HG02938 (cell line): ENCODE results near the gene NEDD4L.

Source experiments
- ATAC-seq: cut with Tn5 transposase; IDR thresholded peaks from one replicate; pipeline ENCODE4 v1.9.1; 2021; ENCODE audit warnings: mild to moderate bottlenecking, moderate library complexity; ENCODE audit not compliant: unreplicated experiment

NEDD4L gene

DNA sequence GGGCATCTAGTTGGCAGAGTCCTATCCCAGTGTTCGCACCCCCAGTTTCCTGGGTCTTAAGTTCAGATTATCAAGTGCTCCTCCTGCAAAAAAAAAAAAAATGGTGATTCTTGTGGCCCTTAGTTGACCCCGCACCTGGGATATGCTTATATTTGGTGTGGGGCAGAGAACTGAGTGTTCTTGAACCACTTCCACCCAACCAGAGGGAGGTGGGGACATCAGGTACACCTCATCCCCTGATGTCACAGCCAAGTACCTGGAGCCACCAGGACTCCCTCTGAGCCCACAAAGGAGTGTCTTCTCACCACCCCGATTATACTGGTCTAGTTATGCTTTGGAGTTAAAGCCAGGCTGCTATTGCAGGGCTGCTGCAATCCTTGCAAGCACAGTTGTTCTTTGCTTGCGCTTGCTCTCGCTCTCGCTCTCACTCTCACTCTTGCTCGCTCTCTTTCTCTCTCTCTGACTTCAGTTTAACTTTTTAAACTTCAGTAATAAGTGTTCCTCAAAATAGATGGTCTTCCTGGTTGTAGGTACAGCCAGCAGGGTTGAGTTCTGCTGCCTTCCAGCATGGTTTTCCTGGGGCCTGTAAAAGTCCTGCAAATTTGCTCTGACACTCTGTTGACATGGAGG is 265.7 kb downstream of the NEDD4L start:
- no peak for ATAC-seq

DNA sequence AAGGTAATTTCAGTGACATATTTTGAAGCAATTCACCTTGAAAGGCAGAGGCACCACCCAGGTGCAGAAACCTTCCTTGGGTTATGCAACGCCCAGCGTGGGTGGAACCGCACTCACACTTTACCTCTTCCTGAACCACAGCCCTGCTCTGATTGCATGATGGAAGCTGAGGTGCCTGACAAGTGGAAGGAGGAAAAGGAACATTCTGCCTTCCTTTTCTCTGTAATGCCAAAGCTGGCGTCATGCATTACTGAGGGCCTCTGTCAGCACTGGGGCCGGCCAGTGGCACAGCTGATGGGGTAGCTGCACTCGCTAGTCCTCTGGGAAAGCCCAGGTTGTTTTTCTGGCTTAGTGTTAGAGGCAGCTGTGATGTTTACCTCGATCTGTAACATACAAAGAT is 266.5 kb downstream of the NEDD4L start:
- ATAC-seq: no peak

DNA sequence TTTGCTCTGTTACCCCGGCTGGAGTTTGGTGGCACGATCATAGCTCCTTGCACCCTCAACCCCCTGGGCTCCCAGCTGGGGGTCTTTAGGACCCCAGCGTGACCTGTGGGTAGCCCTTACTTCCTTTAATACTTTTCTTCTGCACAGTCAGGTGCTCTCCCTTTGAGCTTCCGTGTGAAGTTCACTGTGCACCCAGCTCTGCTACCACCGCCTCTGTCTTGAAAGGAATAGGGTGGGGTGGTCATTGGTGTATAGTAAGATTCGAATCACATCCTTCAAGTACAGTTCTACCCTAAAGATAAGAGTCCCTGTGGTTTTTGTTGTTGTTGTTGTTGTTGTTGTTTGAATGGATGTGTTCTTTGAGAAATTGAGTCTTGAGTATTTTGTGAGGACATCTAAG is 267.4 kb downstream of the NEDD4L start:
- no peak for ATAC-seq

DNA sequence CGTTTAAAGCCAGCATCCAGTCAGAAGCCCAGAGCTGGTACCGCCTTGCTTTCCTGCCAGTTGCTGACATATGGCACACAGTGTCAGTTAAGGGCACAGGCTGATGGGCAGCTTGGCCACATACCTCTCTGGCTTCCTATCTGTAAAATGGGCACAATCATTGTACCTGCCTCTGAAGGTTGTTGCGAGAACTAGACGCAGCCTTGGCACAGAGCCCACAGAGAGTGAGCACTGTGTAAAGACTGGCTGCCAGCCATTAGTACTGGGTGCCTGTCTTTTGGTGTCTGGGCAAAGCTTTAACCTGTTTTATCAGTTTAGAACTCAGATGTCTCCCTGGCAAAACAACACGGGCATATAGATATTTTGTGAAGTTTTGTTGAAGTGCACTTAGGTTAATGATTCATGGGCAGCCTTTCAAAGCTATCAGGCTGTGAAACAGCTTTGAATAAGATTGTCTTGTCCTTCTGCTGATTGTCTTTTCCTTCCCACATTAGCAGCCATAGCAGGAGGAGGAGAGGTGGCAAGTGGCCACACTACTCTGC is 269.5 kb downstream of the NEDD4L start:
- ATAC-seq: no peak

DNA sequence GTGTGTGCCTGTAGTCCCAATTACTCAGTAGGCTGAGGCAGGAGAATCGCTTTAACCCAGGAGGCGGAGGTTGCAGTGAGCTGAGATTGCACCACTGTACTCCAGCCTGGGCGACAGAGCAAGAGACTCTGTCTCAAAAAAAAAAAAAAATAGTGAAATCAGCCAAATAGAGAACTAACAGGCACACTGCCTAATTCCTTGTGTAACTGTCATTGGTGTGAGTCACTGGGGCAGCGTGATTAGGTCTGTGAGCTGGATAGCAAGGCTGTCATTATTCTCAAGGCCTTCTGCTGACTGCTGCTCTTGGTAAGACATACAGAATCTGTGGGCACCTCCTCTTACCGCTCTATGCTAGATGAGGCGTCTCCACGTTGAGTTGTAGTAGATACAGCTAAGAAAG is 270.3 kb downstream of the NEDD4L start:
- no peak for ATAC-seq

DNA sequence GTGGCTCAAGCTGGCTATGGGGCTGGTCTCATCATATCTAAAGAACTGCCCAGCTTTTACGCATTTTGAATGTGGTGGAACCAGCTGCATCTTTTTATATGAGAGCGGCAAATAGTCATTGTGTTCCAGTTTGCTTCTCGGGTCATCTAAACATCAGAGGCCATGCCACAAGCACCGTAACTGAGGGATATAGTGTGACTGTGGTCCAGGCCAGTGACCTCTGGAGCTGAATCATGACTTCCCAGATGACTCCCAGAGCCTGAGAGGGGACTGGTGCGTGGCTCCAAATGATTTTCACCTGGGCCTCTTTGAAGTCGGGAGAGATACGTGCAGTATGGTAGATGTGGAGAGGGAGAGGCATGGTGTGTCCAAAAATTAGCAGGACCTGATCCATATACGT is 271.0 kb downstream of the NEDD4L start:
- ATAC-seq: no peak

DNA sequence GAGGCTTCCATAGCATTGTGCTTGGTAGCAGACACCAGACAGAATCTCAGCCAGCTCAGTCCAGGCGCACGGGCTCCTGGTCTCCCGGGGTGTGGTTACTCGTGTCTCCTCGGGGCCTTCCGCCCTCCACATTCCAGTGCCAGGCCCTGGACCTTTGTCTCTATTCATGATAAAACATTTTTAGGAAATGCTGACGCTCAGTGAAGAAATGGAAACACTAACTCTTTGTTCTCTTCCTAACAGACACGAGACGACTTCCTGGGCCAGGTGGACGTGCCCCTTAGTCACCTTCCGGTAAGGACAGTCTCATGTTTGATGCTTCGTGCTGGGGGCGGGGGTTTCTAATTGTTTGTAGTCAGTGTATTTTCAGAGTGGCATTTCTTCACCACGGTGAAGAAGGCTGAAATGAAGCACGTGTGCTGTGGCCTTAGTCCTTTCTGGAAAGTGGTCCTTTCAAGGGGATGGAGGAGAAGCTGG is 271.8 kb downstream of the NEDD4L start:
- no peak for ATAC-seq

DNA sequence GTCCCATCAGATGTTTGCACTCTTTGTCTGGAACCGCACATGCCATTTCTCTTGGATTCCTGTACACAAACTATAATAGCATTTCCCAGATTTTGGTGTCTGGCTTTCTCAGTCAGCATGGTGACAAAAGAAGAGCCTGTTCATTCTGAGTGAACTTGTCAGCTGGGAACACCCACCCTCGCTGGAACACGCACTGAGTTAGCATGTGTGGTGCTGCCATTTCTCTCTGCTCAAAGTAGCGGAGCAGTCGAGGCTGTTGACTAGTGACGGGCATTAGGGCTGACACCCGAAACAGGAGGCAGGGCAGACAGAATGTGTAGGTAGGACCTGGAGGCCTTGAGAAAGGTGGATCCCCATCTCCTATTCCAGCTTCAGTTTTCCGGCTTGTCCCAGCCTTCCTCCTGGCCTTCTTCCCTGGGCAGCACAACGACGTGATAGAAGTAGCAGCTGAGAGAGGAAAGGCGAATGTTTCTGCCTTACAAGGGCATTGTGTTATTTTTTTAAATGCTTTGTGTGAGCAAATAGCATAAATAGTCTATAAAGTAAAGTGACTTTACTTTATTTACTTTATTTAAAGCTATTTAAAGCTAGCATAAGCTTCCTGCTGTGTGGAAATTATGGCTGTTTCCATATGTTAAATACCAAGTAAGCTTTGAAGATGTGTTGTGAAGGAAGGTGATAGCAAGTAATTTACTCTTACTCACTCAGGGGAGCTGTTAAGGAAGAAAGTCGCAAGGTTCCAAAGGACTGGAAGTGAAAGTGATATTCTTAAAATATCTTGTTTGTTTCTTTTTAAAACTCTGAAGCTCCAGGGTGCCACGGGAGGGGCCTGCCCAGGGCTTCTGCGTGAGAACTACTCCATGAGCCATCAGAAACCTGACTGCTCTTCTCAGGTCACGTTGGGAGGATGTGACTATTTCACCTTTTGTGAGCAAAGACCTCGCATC is 272.6 kb downstream of the NEDD4L start:
- ATAC-seq: no peak

DNA sequence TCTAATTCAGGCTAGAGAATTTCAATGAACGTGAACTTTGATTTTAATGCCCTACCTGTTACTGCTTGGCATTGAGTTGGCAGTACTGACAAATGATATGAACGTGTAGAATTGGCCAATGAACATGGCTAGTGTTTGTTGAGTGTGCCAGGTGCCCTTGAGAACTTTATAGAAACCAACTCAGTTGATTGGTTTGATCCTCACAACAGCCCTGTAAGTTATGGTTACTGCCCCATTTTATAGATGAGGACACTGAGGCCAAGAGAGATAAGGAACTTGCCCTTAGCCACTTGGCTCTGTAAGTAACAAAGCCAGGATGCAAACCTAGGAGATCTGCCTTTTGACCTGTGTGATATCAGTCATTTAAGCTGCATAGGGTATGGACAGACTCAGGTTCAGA is 275.7 kb downstream of the NEDD4L start:
- no peak for ATAC-seq

DNA sequence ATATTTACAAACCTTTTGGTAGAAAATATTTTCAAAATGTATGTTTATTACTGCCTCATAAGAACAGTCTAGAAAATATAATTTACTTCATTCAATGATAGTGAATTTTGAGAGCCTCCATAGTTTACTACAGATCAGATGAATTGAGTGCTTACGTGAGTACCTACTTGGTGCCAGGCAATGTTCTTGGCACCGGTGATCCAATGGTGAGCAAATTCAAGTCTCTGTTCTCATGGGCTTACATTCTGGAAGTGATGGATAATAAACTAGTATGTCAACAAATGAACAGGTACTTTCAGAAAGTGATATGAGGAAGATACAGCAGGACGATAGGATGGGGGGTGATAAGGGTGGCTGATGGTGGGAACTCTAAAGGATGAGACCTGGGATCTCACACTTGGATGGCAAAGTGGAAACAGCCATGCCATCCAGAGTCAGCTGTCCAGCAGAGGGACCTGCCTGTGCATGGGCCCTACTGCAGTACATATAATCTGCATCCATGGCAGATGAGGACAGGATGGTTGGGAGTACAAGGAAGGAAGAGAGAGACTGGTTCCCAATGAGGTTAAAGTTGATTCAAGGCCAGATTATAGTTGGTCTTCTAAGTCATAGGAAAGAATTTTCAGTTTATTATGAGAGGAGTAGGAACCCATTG is 277.0 kb downstream of the NEDD4L start:
- no peak for ATAC-seq

DNA sequence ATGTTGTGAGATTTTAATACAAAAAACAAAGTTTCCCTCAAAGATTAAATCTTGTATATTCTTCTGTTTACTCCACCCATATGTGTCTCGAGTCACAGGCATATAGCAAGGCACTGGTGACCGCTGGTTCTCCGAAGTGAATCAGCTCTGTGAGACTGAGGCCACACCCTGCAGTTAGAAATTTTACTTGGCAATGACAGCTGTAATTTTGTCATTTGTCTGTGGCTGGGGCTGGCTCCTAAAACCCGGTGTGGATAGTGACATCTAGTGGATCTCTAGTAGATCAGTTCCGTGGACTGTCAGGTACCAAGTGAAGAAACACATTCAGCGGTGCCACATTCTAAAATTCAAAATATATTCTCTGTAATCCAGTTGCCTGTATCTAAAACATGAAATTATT is 278.0 kb downstream of the NEDD4L start:
- ATAC-seq: peak; percentile 76

DNA sequence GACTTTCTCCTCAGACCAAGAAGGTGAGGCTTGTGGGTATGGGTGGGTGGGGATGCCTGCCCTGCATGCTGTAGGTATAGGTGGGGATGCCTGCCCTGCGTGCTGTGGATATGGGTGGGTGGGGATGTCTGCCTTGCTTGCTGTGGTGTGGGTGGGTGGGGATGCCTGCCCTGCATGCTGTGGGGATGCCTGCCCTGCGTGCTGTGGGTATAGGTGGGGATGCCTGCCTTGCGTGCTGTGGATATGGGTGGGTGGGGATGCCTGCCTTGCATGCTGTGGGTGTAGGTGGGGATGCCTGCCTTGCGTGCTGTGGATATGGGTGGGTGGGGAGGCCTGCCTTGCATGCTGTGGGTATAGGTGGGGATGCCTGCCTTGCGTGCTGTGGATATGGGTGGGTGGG is 278.4 kb downstream of the NEDD4L start:
- ATAC-seq: no peak

DNA sequence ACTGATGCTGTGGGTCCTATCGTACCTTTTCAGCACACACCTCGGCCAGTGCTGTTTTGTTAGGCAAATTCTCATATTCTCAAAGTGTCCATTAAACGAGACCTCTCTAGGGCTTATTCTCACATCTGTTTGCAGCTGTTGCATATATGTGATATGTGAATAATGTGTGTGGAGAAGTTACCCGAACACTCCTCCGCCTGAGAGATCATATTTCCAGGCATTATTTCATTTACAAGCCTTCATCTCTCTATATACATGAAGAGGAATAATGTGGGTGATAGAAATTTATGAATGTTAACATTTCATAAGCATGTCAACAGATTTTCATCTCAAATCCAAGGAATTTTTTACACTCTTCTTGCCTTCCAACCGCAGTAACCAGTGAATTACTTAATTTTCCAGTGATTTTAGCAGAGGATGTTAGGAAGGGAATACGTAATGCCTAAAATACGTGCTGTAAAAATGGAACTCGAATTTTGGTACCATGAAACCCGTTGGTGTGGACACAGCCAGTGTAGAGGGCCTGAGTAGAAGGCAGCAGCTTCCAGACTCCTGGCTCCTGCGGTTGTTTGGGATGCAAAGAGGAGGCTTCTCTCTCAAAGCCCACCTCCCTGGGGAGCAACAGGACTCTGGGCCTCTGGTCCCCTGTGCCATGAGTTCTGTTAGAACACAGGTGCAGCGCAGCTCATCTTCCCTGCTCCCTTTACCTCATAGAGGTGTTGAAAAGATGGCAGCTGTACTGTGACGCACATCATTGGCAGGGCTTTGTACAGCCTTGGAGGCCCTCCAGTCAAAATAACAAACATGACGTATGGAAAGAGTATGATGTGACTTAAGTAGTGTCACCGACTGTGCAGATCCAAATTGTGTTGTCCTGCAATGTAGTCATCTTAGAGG is 280.1 kb downstream of the NEDD4L start:
- no peak for ATAC-seq

DNA sequence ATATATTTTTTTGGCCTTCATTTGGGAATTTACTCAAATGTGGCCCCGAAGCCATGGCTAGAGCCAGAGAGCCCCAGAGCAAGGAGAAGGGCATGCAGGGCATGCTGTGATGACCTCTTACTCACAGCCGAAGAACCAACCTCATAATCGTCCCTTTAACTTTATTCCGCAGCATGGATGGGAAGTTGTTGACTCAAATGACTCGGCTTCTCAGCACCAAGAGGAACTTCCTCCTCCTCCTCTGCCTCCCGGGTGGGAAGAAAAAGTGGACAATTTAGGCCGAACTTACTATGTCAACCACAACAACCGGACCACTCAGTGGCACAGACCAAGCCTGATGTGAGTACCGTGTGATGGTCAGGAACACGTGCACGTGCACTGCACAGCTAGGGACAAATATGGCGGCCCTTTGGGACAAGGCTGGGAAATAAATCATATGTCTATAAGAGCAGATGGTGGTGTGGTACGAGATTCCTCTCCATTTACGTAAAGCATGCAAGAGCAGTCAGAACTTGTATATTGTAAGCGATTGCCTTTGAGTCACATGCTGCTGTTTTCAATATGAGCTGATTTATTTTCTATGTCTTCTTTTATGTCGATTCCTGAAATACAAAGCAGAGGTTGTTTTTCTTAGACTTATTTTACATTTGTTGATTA is 280.9 kb downstream of the NEDD4L start:
- no peak for ATAC-seq

DNA sequence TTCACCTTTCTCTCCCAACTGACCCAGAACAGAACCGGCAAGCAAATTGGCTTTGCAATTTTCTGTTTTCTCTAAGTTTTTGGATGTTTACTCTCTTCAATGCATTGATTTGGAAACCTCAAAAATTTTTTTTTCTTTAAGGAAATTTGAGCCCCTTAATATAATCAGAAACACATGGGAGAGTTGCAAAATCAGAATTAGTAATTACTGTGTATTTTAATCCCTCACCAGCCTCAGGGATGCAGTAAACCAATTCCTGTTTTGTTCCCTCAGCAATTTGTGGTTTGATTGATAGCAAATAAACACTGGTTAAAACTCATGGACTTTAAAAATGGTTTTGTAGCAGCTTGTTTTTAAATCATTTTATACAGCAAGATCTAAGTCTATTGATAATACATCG is 281.5 kb downstream of the NEDD4L start:
- no peak for ATAC-seq

DNA sequence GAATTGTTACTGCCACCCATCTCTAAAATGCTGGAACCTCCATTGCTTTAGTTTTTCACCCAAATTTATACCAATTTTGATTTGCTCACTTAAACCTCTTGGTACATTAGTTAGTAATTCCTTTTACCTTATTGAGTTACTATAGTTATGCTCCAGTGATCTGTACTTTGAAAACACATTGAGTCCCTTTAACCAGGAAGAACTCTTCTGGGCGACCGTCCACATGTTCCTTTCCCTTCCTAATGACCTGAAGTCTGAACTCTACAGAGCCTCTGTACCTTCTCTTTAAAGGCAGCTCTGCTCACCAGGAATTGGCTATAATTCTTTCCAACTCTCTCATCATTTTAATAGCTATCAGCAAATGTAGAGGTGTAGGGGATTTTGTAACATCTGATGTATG is 290.0 kb downstream of the NEDD4L start:
- ATAC-seq: no peak

DNA sequence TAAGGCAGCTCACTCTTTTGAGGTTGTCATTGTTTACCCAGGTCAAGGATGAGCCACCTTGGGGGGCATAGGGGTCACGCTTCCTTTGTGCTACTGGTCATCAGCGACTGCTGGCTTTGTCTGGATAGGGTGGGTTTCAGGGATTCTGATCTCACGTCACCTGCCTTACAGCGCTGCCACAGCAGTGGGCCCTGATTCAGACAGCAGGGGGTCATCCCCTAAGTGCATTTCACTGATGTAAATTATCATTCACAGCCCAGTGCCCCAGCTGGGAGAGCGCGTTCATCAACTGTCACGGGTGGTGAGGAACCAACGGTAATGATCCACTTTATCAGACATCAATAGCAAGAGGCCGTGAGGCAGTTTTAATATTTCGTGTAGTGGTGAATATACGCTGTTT is 291.2 kb downstream of the NEDD4L start:
- ATAC-seq: no peak

DNA sequence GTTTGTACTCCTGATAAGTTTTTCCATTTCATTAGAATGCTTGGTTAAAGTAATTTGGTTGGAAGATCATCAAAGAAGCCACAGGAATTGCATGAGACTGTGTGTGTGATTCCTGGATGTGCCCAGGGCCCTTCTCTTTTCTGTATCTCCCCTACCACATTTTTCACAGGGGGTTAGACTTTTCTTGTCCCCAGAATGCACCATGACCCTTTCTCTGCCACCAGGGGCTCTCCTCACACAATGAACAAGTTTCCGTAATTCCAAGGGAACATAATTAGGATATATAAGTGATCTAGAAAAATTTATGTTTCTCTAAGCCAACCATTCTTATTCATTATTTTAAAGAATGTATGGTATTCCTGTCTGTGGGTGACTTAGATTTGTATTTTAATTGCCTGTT is 291.8 kb downstream of the NEDD4L start:
- no peak for ATAC-seq

DNA sequence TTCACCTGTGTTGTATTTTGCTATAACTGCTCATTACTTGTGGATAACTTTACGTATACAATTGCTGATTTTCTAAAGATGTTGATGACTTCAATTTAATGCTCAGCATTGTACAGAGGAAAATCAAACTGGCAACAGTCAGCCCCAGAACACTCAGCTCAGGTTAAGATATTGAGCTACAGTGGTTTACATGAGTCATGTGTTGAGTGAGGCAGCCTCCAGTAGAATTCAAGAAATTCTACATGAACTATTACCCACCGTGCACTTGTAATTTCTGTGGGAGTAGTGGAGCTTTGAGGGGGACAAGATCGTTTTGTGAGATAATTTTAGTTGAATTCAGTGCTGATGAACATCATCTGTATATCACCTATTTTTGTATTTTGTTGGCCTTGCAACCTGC is 292.6 kb downstream of the NEDD4L start:
- no peak for ATAC-seq

DNA sequence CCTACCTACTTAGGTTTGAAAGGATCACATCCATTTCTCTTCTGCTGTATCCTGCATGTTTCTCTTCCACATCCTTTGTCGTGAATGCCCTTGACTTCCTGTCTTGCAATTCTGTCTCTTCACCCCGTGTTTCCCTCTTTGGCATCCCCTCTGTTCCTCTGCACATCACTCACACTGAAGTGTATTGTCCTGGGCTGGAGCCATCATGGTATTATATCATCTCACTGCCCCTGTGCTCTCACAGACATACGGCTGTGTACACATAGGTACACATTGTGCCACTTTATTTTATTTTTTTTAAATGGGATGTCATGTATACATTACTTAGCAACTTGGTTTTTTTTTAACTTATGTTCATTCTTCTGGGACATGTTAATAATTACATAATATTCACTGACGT is 293.3 kb downstream of the NEDD4L start:
- no peak for ATAC-seq
